OCI-LY7 (cell line): ENCODE results near the gene ANKRA2. TPM values are rescaled to one million over a fixed set of nuclear protein-coding genes. Genes with fewer than 3 reads are reported as not detected.

ENCODE experiments used
- BruUV-seq: library from RNA; stranded (reverse); fragments of 400-500 nt; replicated peaks from 2 replicates; lab custom pipeline; 2021; lab: Mats Ljungman, UMichigan
- CTCF ChIA-PET: fragments of 300-600 bp; sonication (Branson Sonifier 250); formaldehyde crosslinking; loops from one replicate; lab custom pipeline; 2022; ENCODE audit warnings: antibody characterized with exemption; ENCODE audit not compliant: unreplicated experiment; lab: Charles Lee
- POLR2A ChIA-PET: fragments of 300-600 bp; sonication (Branson Sonifier 250); formaldehyde crosslinking; loops from one replicate; lab custom pipeline; 2022; ENCODE audit warnings: antibody characterized with exemption; lab: Charles Lee
- DNase-seq: peaks from one replicate; pipeline ENCODE4 v3.0.0-alpha.2; 2015; ENCODE audit warnings: low spot score
- H2AFZ ChIP-seq: fragments of 200-600 bp; sonication (generic), shearing (Covaris generic); 2 replicates; pipeline ENCODE4 v1.6.1; 2014; ENCODE audit warnings: mild to moderate bottlenecking, antibody characterized with exemption, low read length, moderate library complexity
- H3K27ac ChIP-seq: fragments of 200-600 bp; sonication (generic); 2 replicates; pipeline ENCODE4 v1.5.1; 2014; ENCODE audit warnings: mixed run types, low read depth, mild to moderate bottlenecking, moderate library complexity, low read length, inconsistent platforms; ENCODE audit not compliant: poor library complexity, severe bottlenecking
- H3K36me3 ChIP-seq: fragments of 200-600 bp; sonication (generic); 2 replicates; pipeline ENCODE4 v1.6.1; 2014; ENCODE audit warnings: mild to moderate bottlenecking, antibody characterized with exemption, low read length, moderate library complexity, mixed read lengths; ENCODE audit not compliant: insufficient read depth
- H3K4me1 ChIP-seq: fragments of 200-600 bp; sonication (generic); 2 replicates; pipeline ENCODE4 v1.5.1; 2014; ENCODE audit warnings: mild to moderate bottlenecking, low read length; ENCODE audit not compliant: insufficient read depth, poor library complexity, severe bottlenecking
- H3K4me2 ChIP-seq: fragments of 200-600 bp; sonication (generic); 2 replicates; pipeline ENCODE4 v1.6.1; 2014; ENCODE audit warnings: mild to moderate bottlenecking, low read length
- H3K4me3 ChIP-seq: fragments of 200-600 bp; sonication (generic); 2 replicates; pipeline ENCODE4 v1.5.1; 2014; ENCODE audit warnings: mild to moderate bottlenecking, low read depth, low read length; ENCODE audit not compliant: poor library complexity, severe bottlenecking
- H3K79me2 ChIP-seq: fragments of 200-600 bp; sonication (generic); 2 replicates; pipeline ENCODE4 v1.6.1; 2016; ENCODE audit warnings: low read depth, mild to moderate bottlenecking, low read length, moderate library complexity, mixed read lengths; ENCODE audit not compliant: insufficient read depth
- H3K9me2 ChIP-seq: fragments of 200-600 bp; sonication (generic); 2 replicates; pipeline ENCODE4 v1.6.1; 2016; ENCODE audit warnings: mild to moderate bottlenecking, low read length, mixed read lengths; ENCODE audit not compliant: insufficient read depth
- H3K9me3 ChIP-seq: fragments of 200-600 bp; sonication (generic); 2 replicates; pipeline ENCODE4 v1.6.1; 2014; ENCODE audit warnings: mild to moderate bottlenecking, mixed run types, low read length, mixed read lengths
- H4K20me1 ChIP-seq: fragments of 200-600 bp; sonication (generic); 2 replicates; pipeline ENCODE4 v1.6.1; 2014; ENCODE audit warnings: mild to moderate bottlenecking, antibody characterized with exemption, low read length, moderate library complexity, mixed read lengths; ENCODE audit not compliant: insufficient read depth
- intact Hi-C: fragments of 100-400 bp; cut with micrococcal nuclease; formaldehyde crosslinking; loops from one replicate; pipeline ENCODE4 v1.10.0; 2022; ENCODE audit not compliant: unreplicated experiment
- total RNA-seq, 2 experiments: library from RNA; depleted of rRNA in 1 of 2; stranded (reverse); fragments of >200 nt in 1 of 2; shearing (Covaris generic) in 1 of 2; gene quantifications; 2 replicates each; pipeline ENCODE4 v1.2.3, GENCODE V29; 2014 to 2022
- TF ChIP-seq, protein P1 (sequence below): fragments of 200-600 bp; sonication (generic); conservative IDR thresholded peaks from 2 replicates; pipeline ENCODE4 v1.5.1; 2014; ENCODE audit warnings: mild to moderate bottlenecking, antibody characterized with exemption, low read length, moderate library complexity, mixed read lengths

ANKRA2 gene
- total RNA-seq, 2 experiments from 2014 or later = 13.1 to 17.5 TPM

GRCh38 chr5:73545403-73545779, 20.0 kb downstream of the ANKRA2 start:
- CTCF ChIA-PET = no interaction called here
- Histone ChIP-seq H3K36me3 (no peaks in the 10 kb centered on the region), H2AFZ (no peak overlapping the region)

GRCh38 chr5:73544429-73545402, 20.7 kb downstream of the ANKRA2 start:
- POLR2A ChIA-PET = interaction anchor here (0.6 to 1.2 kb wide), 2 partner anchors 48 to 539 kb away, joined by 3 read pairs; no protein-coding TSS in a partner anchor
- H2AFZ ChIP-seq = no peak overlapping the region

More at GRCh38 chr5:73545403-73545779, 20.0 kb downstream of the ANKRA2 start:
- intact Hi-C loops = no loop called here
- TF ChIP-seq, protein P1, sequence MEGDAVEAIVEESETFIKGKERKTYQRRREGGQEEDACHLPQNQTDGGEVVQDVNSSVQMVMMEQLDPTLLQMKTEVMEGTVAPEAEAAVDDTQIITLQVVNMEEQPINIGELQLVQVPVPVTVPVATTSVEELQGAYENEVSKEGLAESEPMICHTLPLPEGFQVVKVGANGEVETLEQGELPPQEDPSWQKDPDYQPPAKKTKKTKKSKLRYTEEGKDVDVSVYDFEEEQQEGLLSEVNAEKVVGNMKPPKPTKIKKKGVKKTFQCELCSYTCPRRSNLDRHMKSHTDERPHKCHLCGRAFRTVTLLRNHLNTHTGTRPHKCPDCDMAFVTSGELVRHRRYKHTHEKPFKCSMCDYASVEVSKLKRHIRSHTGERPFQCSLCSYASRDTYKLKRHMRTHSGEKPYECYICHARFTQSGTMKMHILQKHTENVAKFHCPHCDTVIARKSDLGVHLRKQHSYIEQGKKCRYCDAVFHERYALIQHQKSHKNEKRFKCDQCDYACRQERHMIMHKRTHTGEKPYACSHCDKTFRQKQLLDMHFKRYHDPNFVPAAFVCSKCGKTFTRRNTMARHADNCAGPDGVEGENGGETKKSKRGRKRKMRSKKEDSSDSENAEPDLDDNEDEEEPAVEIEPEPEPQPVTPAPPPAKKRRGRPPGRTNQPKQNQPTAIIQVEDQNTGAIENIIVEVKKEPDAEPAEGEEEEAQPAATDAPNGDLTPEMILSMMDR = no peak
- no peak for DNase-seq
- Histone ChIP-seq H3K4me3 (no peak overlapping the region), H3K4me1 (no peaks in the 10 kb centered on the region), H3K4me2 (no peak overlapping the region), H4K20me1 (no peaks in the 10 kb centered on the region), H3K9me3 (no peaks in the 10 kb centered on the region), H3K27ac (no peak overlapping the region), H3K9me2 (no peaks in the 10 kb centered on the region), H3K79me2 (no peaks in the 10 kb centered on the region)
- POLR2A ChIA-PET = interaction anchor here (0.6 to 0.7 kb wide), 2 partner anchors 224 to 321 kb away, joined by 3 to 9 read pairs; no protein-coding TSS in a partner anchor
- no TSS peak for BruUV-seq

More at GRCh38 chr5:73544429-73545402, 20.7 kb downstream of the ANKRA2 start:
- H3K9me2 ChIP-seq = no peaks in the 10 kb centered on the region
- DNase-seq = no peak
- no peaks in the 10 kb centered on the region for H3K4me1 ChIP-seq
- BruUV-seq = no TSS peak
- no peak overlapping the region for H3K27ac ChIP-seq
- TF ChIP-seq, protein P1 = no peak
- no peaks in the 10 kb centered on the region for H3K9me3 ChIP-seq
- no peak overlapping the region for H3K4me3 ChIP-seq
- H4K20me1 ChIP-seq = no peaks in the 10 kb centered on the region
- H3K79me2 ChIP-seq = no peaks in the 10 kb centered on the region
- H3K36me3 ChIP-seq = no peaks in the 10 kb centered on the region
- CTCF ChIA-PET = no interaction called here
- H3K4me2 ChIP-seq = no peak overlapping the region
- intact Hi-C loops = no loop called here
